ENCODE measurements around the gene EFCAB8.

Gene EFCAB8

DNA sequence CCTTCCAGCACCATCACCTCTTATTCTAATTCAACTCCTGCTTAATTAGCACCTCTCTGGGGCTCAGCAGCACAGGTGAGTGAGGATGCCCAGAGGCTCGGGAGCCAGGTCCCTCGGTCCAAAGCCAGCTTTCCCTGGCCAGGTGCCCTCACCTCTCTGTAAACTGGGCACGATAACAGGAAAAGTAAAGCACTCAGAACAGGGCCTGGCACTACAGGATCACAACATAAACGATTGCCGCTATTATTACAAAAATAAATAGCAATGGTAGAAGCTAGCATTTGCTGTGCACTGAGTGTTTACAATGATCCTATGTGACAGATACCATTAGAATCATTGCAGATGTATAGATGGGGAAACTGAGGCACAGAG lies 151.4 kb downstream of the EFCAB8 start:
- Histone ChIP-seq H3K4me3 (ENCODE audit: low read depth, low read length) (no peak overlapping the region), H3K36me3 (ENCODE audit: insufficient read depth, low read length) (no peaks in the 10 kb centered on the region), H3K27ac (ENCODE audit: low read depth, low read length) (no peak overlapping the region), H3K79me2 (ENCODE audit: control insufficient read depth, insufficient read depth, low read length, unreplicated experiment) (no peaks in the 10 kb centered on the region), H3K4me1 (ENCODE audit: control insufficient read depth, insufficient read depth, low read length, unreplicated experiment) (no peaks in the 10 kb centered on the region), H2AFZ (ENCODE audit: low read length, unreplicated experiment) (no peak overlapping the region), H3K27me3 (ENCODE audit: insufficient read depth, low read length) (peaks cover 64% of the 10 kb centered on the region)

DNA sequence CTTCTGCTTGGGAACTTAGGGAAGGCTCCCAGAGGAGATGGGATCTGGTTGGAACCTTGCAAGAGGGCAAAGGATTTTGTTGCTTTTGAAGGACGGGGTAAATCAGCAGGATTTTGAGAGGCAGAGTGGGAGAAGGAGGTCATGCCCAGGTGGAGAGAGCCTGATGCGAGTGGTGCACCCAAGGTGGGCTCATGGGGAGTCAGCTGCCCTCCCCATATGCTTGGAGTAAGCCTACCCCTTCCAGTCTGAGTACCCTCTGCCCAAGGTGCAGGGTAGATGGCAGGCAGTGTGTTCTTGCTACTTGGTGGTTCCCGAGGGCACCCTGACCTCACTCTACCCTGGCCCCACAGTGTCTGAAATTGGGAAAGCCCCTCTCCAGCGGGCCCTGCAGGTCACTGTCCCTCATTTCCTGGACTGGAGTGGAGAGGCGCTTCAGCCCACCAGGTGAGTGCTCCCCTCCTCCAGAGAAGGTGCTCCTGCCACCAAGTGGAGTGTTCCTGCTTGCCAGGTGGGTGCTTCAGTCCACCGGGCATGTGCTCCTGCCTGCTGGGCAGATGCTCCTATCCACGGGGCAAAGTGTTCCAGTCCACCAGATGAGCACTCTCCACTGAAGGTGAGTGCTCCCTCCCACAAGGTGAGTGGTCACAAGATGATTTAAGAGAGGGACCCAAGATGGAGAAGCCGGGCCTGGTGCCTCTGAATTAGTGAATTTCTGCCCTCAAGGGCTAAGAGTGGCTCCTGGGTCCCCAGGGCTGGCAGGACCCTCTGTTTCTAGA lies 152.1 kb downstream of the EFCAB8 start:
- H3K4me1 ChIP-seq (ENCODE audit: control insufficient read depth, insufficient read depth, low read length, unreplicated experiment) = no peaks in the 10 kb centered on the region
- peaks cover 64% of the 10 kb centered on the region for H3K27me3 ChIP-seq (ENCODE audit: insufficient read depth, low read length)
- H3K4me3 ChIP-seq (ENCODE audit: low read depth, low read length) = no peak overlapping the region
- H3K27ac ChIP-seq (ENCODE audit: low read depth, low read length) = no peak overlapping the region
- no peak overlapping the region for H2AFZ ChIP-seq (ENCODE audit: low read length, unreplicated experiment)
- H3K36me3 ChIP-seq (ENCODE audit: insufficient read depth, low read length) = no peaks in the 10 kb centered on the region
- H3K79me2 ChIP-seq (ENCODE audit: control insufficient read depth, insufficient read depth, low read length, unreplicated experiment) = no peaks in the 10 kb centered on the region

Measured in ACC112 (cell line).